CMK (cell line): Measurements from ENCODE around the gene MRM3.
"Not testable (repeated sequence)": the region's sequence is repeated elsewhere in the genome, so short reads cannot be mapped to it uniquely, and the experiment has no call there.

Experiments used
- DNase-seq: peaks from one replicate; pipeline ENCODE4 v3.0.0-alpha.2; 2010; ENCODE audit warnings: low read depth

The MRM3 gene

GRCh38 chr17:826778-827177 lies 44.6 kb downstream of the MRM3 start:
- DNase-seq: no peak

- DNase-seq: no peak
Measured at GRCh38 chr17:828761-829160, 46.6 kb downstream of the MRM3 start.

DNA sequence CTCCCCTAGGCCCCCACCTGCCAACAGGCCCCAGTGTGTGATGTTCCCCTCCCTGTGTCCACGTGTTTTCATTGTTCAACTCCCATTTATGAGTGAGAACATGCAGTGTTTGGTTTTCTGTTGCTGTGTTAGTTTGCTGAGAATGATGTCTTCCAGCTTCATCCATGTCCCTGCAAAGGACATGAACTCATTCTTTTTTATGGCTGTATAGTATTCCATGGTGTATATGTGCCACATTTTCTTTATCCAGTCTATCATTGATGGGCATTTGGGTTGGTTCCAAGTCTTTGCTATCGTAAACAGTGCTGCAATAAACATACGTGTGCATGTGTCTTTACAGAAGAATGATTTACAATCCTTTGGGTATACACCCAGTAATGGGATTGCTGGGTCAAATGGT lies 47.5 kb downstream of the MRM3 start:
- not testable (repeated sequence) for DNase-seq

DNA sequence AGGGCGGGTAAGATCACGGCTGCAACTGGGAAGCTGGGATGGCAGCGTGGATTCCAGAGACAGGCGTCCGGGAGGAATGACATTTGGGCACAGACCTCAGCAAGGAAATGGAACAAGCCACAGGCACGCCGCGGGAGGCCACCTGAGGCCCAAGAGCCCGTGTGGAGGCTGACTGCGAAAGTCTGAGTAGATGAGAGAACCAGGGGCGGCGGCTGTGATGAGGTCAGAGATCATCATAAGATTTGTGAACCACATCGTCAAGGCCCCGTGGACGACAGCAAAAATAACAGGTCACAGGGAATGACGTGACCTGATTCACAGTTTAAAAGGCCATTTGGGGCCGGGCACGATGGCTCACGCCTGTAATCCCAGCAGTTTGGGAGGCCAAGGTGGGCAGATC lies 48.2 kb downstream of the MRM3 start:
- no peak for DNase-seq

DNA sequence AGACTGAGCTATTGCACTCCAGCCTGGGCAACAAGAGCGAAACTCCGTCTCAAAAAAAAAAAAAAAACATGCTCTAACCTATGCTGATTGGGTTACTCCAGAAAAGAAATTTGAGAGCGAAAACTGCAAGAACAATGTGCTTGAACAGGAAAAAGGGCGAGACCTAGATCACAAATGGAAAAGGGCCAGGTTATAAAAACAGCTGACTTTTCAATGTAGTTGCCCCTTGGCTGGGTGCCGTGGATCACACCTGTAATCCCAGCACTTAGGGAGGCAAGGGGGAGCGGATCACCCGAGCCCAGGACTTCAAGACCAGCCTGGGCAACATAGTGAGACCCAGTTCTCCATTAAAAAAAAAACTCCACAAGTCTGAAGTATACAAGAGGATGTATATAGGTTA lies 48.8 kb downstream of the MRM3 start:
- DNase-seq: no peak

- no peak for DNase-seq
Measured at GRCh38 chr17:834136-834535, 52.0 kb downstream of the MRM3 start.

- DNase-seq: no peak
Measured at GRCh38 chr17:835263-835662, 53.1 kb downstream of the MRM3 start.

GRCh38 chr17:835721-836120 lies 53.6 kb downstream of the MRM3 start:
- DNase-seq: not testable (repeated sequence)

DNA sequence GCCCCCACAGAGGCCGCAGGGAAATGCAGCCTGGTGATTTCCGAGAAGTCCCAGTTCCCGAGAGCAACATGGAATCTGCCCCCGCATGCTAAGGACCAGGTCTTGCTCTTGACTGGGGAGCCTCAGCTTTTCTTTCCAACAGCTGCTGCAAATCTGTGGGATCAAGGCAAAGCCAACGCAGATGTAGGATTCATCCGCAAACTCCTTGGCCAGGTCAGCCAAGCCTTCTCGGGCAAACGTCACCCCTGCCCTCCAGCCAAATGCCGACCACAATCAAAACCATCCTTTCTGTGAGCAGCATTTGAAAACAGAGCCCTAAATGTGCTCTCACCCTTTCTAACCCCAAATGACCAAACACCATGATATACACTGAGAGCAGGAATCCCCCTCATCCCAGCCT lies 54.0 kb downstream of the MRM3 start:
- no peak for DNase-seq

DNA sequence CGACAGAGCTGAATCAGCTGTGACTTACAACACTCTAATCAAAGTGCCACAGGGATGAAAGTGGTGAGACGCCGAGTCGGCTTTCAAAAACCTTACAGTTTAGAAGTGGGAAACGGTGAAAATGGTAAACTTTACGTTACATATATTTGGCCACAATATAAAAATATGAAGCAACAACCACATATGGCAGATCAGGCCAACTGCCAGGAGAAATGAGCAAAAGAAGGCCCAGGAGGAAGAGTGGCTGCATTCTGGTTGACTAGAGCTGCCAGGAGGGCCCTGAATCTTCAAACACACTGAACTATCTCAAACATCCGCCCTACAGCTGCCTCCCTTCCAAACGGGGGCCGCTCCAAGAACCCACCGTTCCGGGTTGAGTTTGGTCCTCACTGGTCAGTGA lies 56.3 kb downstream of the MRM3 start:
- no peak for DNase-seq

GRCh38 chr17:841313-841712 lies 59.2 kb downstream of the MRM3 start:
- no peak for DNase-seq
